ENCODE results near the gene SHC3.

DNA sequence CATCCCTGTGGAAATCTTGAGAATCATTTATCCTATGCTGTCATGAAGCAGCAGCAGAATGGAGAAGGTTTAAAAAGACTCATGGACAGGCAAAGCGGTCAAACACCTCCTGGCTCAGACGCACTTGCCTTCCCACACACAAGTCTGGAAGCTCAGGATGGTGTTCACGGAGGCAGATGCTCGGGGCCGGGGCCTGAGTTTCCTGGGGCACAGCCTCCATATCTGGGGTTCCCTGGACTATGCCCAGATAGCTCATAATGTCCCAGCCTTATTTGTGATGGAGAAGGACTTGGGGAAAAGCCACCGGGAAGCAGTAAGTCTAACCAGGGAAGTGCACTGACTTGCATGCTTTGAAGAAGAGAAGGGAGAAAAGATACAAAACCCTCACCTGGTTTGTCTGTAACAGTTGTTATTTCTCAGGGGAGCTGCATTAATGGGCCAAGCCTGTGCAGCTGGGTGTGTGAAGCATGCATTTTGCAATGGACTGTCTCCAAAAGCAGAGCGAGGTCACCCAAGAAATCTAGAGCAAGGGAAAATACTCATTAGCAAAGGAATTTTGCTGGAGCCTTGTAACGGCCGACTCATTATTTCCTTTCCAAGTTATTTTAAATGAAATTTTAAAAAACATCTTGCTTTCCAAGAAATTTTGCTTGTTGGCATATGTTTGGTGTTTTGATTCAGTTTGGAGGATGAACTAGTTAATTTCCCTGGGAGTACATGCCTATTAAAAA lies 184.0 kb downstream of the SHC3 start:
- no peak for TF ChIP-seq TAF1 (IDR thresholded peaks at IDR 0.05; ENCODE audit: borderline replicate concordance, insufficient read depth, low read length)
- TF ChIP-seq SIN3A (IDR thresholded peaks at IDR 0.05; ENCODE audit: borderline replicate concordance, insufficient read depth, low read length): no peak
